Astrocyte (in vitro differentiated cells and primary cell): ENCODE measurements around the gene PRKG1. TPM values are rescaled to one million over a fixed set of nuclear protein-coding genes. Genes with fewer than 3 reads are reported as not detected.

Source experiments
- DNase-seq: peaks from one replicate; pipeline ENCODE4 v3.0.0-alpha.2; 2010; ENCODE audit warnings: low read depth
- FAIRE-seq: peaks from 2 replicates; lab custom pipeline; 2011; peaks lifted over from hg19 to GRCh38; lab: Jason Lieb, UNC
- H2AFZ ChIP-seq: 2 replicates; pipeline ENCODE4 v1.6.0; 2012; ENCODE audit warnings: low read depth, low read length, inconsistent platforms
- H3K27ac ChIP-seq: 2 replicates; pipeline ENCODE4 v1.5.1; 2011; ENCODE audit warnings: low read depth, low read length, inconsistent platforms
- H3K27me3 ChIP-seq: 2 replicates; pipeline ENCODE4 v1.6.0; 2011; ENCODE audit warnings: low read length, inconsistent platforms; ENCODE audit not compliant: insufficient read depth
- H3K36me3 ChIP-seq: 2 replicates; pipeline ENCODE4 v1.5.1; 2011; ENCODE audit warnings: low read length, inconsistent platforms; ENCODE audit not compliant: insufficient read depth
- H3K4me1 ChIP-seq: 2 replicates; pipeline ENCODE4 v1.5.1; 2011; ENCODE audit warnings: low read length, inconsistent platforms; ENCODE audit not compliant: insufficient read depth
- H3K4me2 ChIP-seq: 2 replicates; pipeline ENCODE4 v1.6.0; 2012; ENCODE audit warnings: low read length, inconsistent platforms
- H3K4me3 ChIP-seq: 2 replicates; pipeline ENCODE4 v1.5.1; 2011; ENCODE audit warnings: low read depth, mild to moderate bottlenecking, low read length, inconsistent platforms; ENCODE audit not compliant: insufficient read depth
- H3K79me2 ChIP-seq: 2 replicates; pipeline ENCODE4 v1.6.0; 2012; ENCODE audit warnings: mild to moderate bottlenecking, low read length, inconsistent platforms; ENCODE audit not compliant: insufficient read depth
- H3K9ac ChIP-seq: 2 replicates; pipeline ENCODE4 v1.6.0; 2012; ENCODE audit warnings: mild to moderate bottlenecking, low read length, inconsistent platforms
- H3K9me3 ChIP-seq: 2 replicates; pipeline ENCODE4 v1.5.1; 2012; ENCODE audit warnings: low read depth, mild to moderate bottlenecking, low read length, inconsistent platforms; ENCODE audit not compliant: insufficient read depth
- H4K20me1 ChIP-seq: 2 replicates; pipeline ENCODE4 v1.6.0; 2012; ENCODE audit warnings: low read length, inconsistent platforms; ENCODE audit not compliant: insufficient read depth
- H3K27ac Mint-ChIP-seq: one replicate; pipeline ENCODE4 v1.8.0; 2021; ENCODE audit warnings: mild to moderate bottlenecking, mixed read lengths; ENCODE audit not compliant: unreplicated experiment
- H3K27me3 Mint-ChIP-seq: one replicate; pipeline ENCODE4 v1.8.0; 2021; ENCODE audit warnings: low read depth, mixed read lengths; ENCODE audit not compliant: unreplicated experiment
- H3K36me3 Mint-ChIP-seq: one replicate; pipeline ENCODE4 v1.8.0; 2021; ENCODE audit warnings: low read depth, mixed read lengths; ENCODE audit not compliant: unreplicated experiment
- H3K4me1 Mint-ChIP-seq: one replicate; pipeline ENCODE4 v1.8.0; 2021; ENCODE audit warnings: low read depth, mixed read lengths; ENCODE audit not compliant: unreplicated experiment
- H3K4me3 Mint-ChIP-seq: one replicate; pipeline ENCODE4 v1.8.0; 2021; ENCODE audit warnings: mild to moderate bottlenecking, moderate library complexity, mixed read lengths; ENCODE audit not compliant: unreplicated experiment
- H3K9me3 Mint-ChIP-seq: one replicate; pipeline ENCODE4 v1.8.0; 2021; ENCODE audit warnings: mild to moderate bottlenecking, mixed read lengths; ENCODE audit not compliant: unreplicated experiment
- CTCF ChIP-seq: IDR thresholded peaks from 2 replicates; pipeline ENCODE4 v1.5.1; 2011; ENCODE audit warnings: low read depth, mild to moderate bottlenecking, inconsistent platforms, low read length, moderate library complexity; ENCODE audit not compliant: insufficient read depth
- EZH2 ChIP-seq: IDR thresholded peaks from 2 replicates; pipeline ENCODE4 v1.6.1; 2012; ENCODE audit warnings: mild to moderate bottlenecking, low read length, inconsistent platforms; ENCODE audit not compliant: insufficient read depth
- total RNA-seq: library from RNA; stranded (reverse); gene quantifications from 2 replicates; pipeline ENCODE4 v1.2.1, GENCODE V29; 2021

PRKG1 gene
- total RNA-seq, 1 donor from 2014 or later = 3.1 TPM

GRCh38 chr10:51075873-51076229 is 1.6 kb downstream of the PRKG1 start:
- Histone ChIP-seq H3K36me3 (no peaks in the 10 kb centered on the region), H3K79me2 (no peaks in the 10 kb centered on the region), H3K4me3 (no peak overlapping the region), H3K4me1 (no peaks in the 10 kb centered on the region), H4K20me1 (no peaks in the 10 kb centered on the region), H3K27me3 (peaks cover 6% of the 10 kb centered on the region), H3K27ac (no peak overlapping the region), H3K9ac (no peak overlapping the region), H2AFZ (no peak overlapping the region), H3K9me3 (no peaks in the 10 kb centered on the region), H3K4me2 (no peak overlapping the region)
- no peaks in the 10 kb centered on the region for H3K36me3 Mint-ChIP-seq
- no peak for TF ChIP-seq CTCF
- TF ChIP-seq EZH2 = no peak
- H3K4me1 Mint-ChIP-seq = peaks cover 8% of the 10 kb centered on the region
- H3K27ac Mint-ChIP-seq = no peak overlapping the region
- FAIRE-seq (no peak), DNase-seq (no peak)
- H3K27me3 Mint-ChIP-seq = peaks cover 30% of the 10 kb centered on the region
- no peak overlapping the region for H3K4me3 Mint-ChIP-seq
- H3K9me3 Mint-ChIP-seq = no peaks in the 10 kb centered on the region

GRCh38 chr10:51076299-51076841 is 2.1 kb downstream of the PRKG1 start:
- Histone ChIP-seq H3K9ac (no peak overlapping the region), H3K4me2 (no peak overlapping the region), H3K27me3 (peaks cover 6% of the 10 kb centered on the region), H2AFZ (no peak overlapping the region), H3K9me3 (no peaks in the 10 kb centered on the region), H3K4me3 (no peak overlapping the region), H3K79me2 (no peaks in the 10 kb centered on the region), H3K36me3 (no peaks in the 10 kb centered on the region), H4K20me1 (no peaks in the 10 kb centered on the region), H3K4me1 (no peaks in the 10 kb centered on the region), H3K27ac (no peak overlapping the region)
- no peak for FAIRE-seq
- Mint-ChIP-seq H3K36me3 (no peaks in the 10 kb centered on the region), H3K27me3 (peaks cover 30% of the 10 kb centered on the region), H3K4me1 (peaks cover 8% of the 10 kb centered on the region), H3K4me3 (no peak overlapping the region), H3K9me3 (no peaks in the 10 kb centered on the region), H3K27ac (no peak overlapping the region)
- no peak for DNase-seq
- TF ChIP-seq EZH2 (no peak), CTCF (no peak)

GRCh38 chr10:51077074-51077473 is 2.8 kb downstream of the PRKG1 start:
- FAIRE-seq (no peak), DNase-seq (no peak)
- H3K9me3 ChIP-seq = no peaks in the 10 kb centered on the region
- no peak overlapping the region for H3K4me2 ChIP-seq
- TF ChIP-seq EZH2 (no peak), CTCF (no peak)
- H3K36me3 ChIP-seq = no peaks in the 10 kb centered on the region
- no peaks in the 10 kb centered on the region for H3K9me3 Mint-ChIP-seq
- H3K36me3 Mint-ChIP-seq = no peaks in the 10 kb centered on the region
- peaks cover 27% of the 10 kb centered on the region for H3K27me3 Mint-ChIP-seq
- peaks cover 8% of the 10 kb centered on the region for H3K4me1 Mint-ChIP-seq
- H3K4me3 ChIP-seq = no peak overlapping the region
- H2AFZ ChIP-seq = no peak overlapping the region
- H3K9ac ChIP-seq = no peak overlapping the region
- no peaks in the 10 kb centered on the region for H3K79me2 ChIP-seq
- H3K4me3 Mint-ChIP-seq = no peak overlapping the region
- peaks cover 6% of the 10 kb centered on the region for H3K27me3 ChIP-seq
- H4K20me1 ChIP-seq = no peaks in the 10 kb centered on the region
- no peaks in the 10 kb centered on the region for H3K4me1 ChIP-seq
- H3K27ac Mint-ChIP-seq = no peak overlapping the region
- no peak overlapping the region for H3K27ac ChIP-seq
